ENCODE data around the gene MSX2.

The MSX2 gene

GRCh38 chr5:174724484-174725260 is at the start of gene MSX2:
Gene MSX2 (plus strand): TSS chr5:174724582. CDS start chr5:174724660, 78 bp downstream.
- no peaks in the 10 kb centered on the region for H3K36me3 ChIP-seq (ENCODE audit: control insufficient read depth, insufficient read depth, low read length)
- H3K27ac ChIP-seq = peak within 1 kb of the TSS; percentile 91
- H3K27me3 ChIP-seq (ENCODE audit: control insufficient read depth, insufficient read depth, low read length) = no peaks in the 10 kb centered on the region
- peaks cover 23% of the 10 kb centered on the region for H3K4me1 ChIP-seq
- H3K9ac ChIP-seq = peak within 1 kb of the TSS; percentile 95
- H3K9me3 ChIP-seq (ENCODE audit: control insufficient read depth, low read length) = no peaks in the 10 kb centered on the region
- H3K4me2 ChIP-seq (ENCODE audit: low read length) = peak within 1 kb of the TSS; percentile 93
- H2AFZ ChIP-seq = peak within 1 kb of the TSS; percentile 69
- H3K79me2 ChIP-seq = peaks cover 30% of the 10 kb centered on the region
- peak within 1 kb of the TSS; percentile 92 for H3K4me3 ChIP-seq (ENCODE audit: low read depth, low read length)
- TF ChIP-seq, protein P1, sequence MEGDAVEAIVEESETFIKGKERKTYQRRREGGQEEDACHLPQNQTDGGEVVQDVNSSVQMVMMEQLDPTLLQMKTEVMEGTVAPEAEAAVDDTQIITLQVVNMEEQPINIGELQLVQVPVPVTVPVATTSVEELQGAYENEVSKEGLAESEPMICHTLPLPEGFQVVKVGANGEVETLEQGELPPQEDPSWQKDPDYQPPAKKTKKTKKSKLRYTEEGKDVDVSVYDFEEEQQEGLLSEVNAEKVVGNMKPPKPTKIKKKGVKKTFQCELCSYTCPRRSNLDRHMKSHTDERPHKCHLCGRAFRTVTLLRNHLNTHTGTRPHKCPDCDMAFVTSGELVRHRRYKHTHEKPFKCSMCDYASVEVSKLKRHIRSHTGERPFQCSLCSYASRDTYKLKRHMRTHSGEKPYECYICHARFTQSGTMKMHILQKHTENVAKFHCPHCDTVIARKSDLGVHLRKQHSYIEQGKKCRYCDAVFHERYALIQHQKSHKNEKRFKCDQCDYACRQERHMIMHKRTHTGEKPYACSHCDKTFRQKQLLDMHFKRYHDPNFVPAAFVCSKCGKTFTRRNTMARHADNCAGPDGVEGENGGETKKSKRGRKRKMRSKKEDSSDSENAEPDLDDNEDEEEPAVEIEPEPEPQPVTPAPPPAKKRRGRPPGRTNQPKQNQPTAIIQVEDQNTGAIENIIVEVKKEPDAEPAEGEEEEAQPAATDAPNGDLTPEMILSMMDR (IDR thresholded peaks at IDR 0.05) = peak; percentile 26

GRCh38 chr5:174675110-174675509 is 49.3 kb upstream of the MSX2 start:
- no peak overlapping the region for H3K9ac ChIP-seq
- no peaks in the 10 kb centered on the region for H3K79me2 ChIP-seq
- no peak overlapping the region for H3K27ac ChIP-seq
- no peaks in the 10 kb centered on the region for H3K36me3 ChIP-seq (ENCODE audit: control insufficient read depth, insufficient read depth, low read length)
- no peaks in the 10 kb centered on the region for H3K9me3 ChIP-seq (ENCODE audit: control insufficient read depth, low read length)
- peaks cover 7% of the 10 kb centered on the region for H3K4me1 ChIP-seq
- TF ChIP-seq, protein P1 (IDR thresholded peaks at IDR 0.05) = no peak
- no peaks in the 10 kb centered on the region for H3K27me3 ChIP-seq (ENCODE audit: control insufficient read depth, insufficient read depth, low read length)
- no peak overlapping the region for H3K4me3 ChIP-seq (ENCODE audit: low read depth, low read length)
- no peak overlapping the region for H3K4me2 ChIP-seq (ENCODE audit: low read length)
- no peak overlapping the region for H2AFZ ChIP-seq

DNA sequence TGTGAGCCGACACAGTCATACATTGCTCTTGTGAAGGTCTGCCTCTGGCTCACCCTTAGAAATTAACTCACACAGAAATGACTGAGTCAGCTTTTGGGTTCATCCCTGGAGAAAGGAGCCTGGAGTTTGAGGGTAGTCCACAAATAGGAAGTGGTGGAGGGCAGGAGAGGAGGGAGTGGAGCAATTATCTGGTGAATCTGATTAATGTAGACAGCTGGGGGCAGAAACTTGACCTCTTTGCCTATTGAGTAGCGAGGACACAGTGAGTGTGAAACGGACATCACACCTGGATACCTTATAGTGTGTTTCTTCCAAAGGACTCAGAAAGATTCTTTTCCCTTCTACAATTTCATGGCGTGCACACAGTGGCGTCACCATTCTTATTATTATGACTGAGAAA is 48.5 kb upstream of the MSX2 start:
- Histone ChIP-seq H3K4me3 (ENCODE audit: low read depth, low read length) (no peak overlapping the region), H3K27me3 (ENCODE audit: control insufficient read depth, insufficient read depth, low read length) (no peaks in the 10 kb centered on the region), H3K4me1 (peaks cover 7% of the 10 kb centered on the region), H3K4me2 (ENCODE audit: low read length) (no peak overlapping the region), H3K79me2 (no peaks in the 10 kb centered on the region), H3K27ac (no peak overlapping the region), H3K36me3 (ENCODE audit: control insufficient read depth, insufficient read depth, low read length) (no peaks in the 10 kb centered on the region), H3K9me3 (ENCODE audit: control insufficient read depth, low read length) (no peaks in the 10 kb centered on the region), H2AFZ (peak overlapping the region; percentile 43), H3K9ac (no peak overlapping the region)
- TF ChIP-seq, protein P1 (IDR thresholded peaks at IDR 0.05) = no peak

- H3K27ac ChIP-seq = no peak overlapping the region
- no peaks in the 10 kb centered on the region for H3K79me2 ChIP-seq
- no peak overlapping the region for H3K4me3 ChIP-seq (ENCODE audit: low read depth, low read length)
- H3K4me1 ChIP-seq = peaks cover 7% of the 10 kb centered on the region
- no peak overlapping the region for H2AFZ ChIP-seq
- H3K36me3 ChIP-seq (ENCODE audit: control insufficient read depth, insufficient read depth, low read length) = no peaks in the 10 kb centered on the region
- H3K9ac ChIP-seq = no peak overlapping the region
- H3K9me3 ChIP-seq (ENCODE audit: control insufficient read depth, low read length) = no peaks in the 10 kb centered on the region
- no peak overlapping the region for H3K4me2 ChIP-seq (ENCODE audit: low read length)
- no peaks in the 10 kb centered on the region for H3K27me3 ChIP-seq (ENCODE audit: control insufficient read depth, insufficient read depth, low read length)
- TF ChIP-seq, protein P1 (IDR thresholded peaks at IDR 0.05) = no peak
These were observed 46.3 kb upstream of the MSX2 start for GRCh38 chr5:174678107-174678506.

All from parathyroid adenoma (tissue), 2 donors.